ENCODE results near the gene CCDC85A. TPM values are rescaled to one million over a fixed set of nuclear protein-coding genes. Genes with fewer than 3 reads are reported as not detected.

CCDC85A gene
- total RNA-seq, 4 donors from 2014 or later = 9.0 to 28.4 (median 9.8) TPM

GRCh38 chr2:56198936-56199335 is 15.1 kb downstream of the CCDC85A start:
- TF ChIP-seq, protein P1, sequence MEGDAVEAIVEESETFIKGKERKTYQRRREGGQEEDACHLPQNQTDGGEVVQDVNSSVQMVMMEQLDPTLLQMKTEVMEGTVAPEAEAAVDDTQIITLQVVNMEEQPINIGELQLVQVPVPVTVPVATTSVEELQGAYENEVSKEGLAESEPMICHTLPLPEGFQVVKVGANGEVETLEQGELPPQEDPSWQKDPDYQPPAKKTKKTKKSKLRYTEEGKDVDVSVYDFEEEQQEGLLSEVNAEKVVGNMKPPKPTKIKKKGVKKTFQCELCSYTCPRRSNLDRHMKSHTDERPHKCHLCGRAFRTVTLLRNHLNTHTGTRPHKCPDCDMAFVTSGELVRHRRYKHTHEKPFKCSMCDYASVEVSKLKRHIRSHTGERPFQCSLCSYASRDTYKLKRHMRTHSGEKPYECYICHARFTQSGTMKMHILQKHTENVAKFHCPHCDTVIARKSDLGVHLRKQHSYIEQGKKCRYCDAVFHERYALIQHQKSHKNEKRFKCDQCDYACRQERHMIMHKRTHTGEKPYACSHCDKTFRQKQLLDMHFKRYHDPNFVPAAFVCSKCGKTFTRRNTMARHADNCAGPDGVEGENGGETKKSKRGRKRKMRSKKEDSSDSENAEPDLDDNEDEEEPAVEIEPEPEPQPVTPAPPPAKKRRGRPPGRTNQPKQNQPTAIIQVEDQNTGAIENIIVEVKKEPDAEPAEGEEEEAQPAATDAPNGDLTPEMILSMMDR (IDR thresholded peaks at IDR 0.05; ENCODE audit: low read depth) = no peak

DNA sequence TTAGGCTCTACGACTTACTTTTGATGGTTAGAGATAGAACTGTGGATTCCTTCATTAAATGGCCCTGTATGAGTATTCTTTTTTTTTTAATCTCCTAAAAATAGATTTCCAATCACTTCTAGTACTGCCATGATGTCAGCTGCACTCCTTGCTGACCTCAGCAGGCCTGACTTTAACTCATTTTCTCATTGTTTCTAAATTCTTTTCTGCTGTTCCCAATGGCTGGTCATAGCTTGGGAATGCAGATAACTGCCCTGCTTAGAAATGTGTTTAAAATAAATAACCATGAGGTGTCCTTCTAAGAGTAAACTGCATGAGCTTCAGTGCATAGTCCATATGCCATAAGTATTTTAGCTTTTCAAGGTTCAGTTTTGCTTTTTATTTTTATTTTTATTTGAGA is 15.7 kb downstream of the CCDC85A start:
- TF ChIP-seq, protein P1 (IDR thresholded peaks at IDR 0.05; ENCODE audit: low read depth) = no peak

DNA sequence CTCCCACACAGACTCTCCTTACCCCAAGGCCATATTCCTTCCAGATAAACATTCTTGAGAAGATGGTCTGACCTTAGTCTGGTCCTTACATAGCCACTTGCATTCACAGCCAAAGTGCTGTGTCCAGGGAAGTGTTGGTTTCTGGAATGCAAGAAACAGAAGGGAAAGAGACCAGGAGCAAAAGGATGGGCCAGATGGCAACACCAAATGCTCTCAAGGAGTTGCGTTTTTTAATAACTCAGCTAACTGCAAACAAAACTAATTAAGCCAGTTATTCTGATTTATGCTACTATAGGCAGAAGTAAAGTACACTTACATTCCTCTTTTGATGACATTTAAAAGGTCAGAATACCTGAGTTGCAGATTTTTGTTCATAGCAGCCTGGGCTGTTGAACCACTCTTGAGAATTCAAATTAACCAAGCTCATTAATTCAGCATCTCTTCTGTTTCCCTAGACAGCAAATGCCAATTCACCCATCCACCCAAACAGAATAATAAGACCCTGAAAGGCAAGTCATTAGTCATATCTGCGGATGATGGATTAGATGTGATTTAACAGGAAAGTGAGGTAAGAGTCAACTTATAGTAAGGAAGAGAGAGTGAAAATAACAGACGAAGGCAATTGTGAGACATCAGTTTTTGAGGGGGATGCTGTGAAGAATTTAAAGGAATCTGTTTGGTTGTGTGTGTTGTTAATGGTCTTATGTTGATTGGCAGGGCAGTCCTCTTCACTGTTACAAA is 18.8 kb downstream of the CCDC85A start:
- TF ChIP-seq, protein P1 (IDR thresholded peaks at IDR 0.05; ENCODE audit: low read depth) = no peak

- TF ChIP-seq, protein P1 (IDR thresholded peaks at IDR 0.05; ENCODE audit: low read depth) = no peak
These were observed 20.8 kb downstream of the CCDC85A start for GRCh38 chr2:56204556-56204955.

GRCh38 chr2:56206250-56206649 is 22.5 kb downstream of the CCDC85A start:
- TF ChIP-seq, protein P1 (IDR thresholded peaks at IDR 0.05; ENCODE audit: low read depth) = no peak

GRCh38 chr2:56207760-56208159 is 24.0 kb downstream of the CCDC85A start:
- TF ChIP-seq, protein P1 (IDR thresholded peaks at IDR 0.05; ENCODE audit: low read depth) = no peak

- TF ChIP-seq, protein P1 (IDR thresholded peaks at IDR 0.05; ENCODE audit: low read depth) = no peak
These were observed 24.6 kb downstream of the CCDC85A start for GRCh38 chr2:56208380-56208779.
